Measurements from ENCODE around the gene PCBD2.
A peak's percentile ranks its signal among the peaks of the same experiment; 100 is the strongest.
"Not testable (repeated sequence)": the region's sequence is repeated elsewhere in the genome, so short reads cannot be mapped to it uniquely, and the experiment has no call there.

Gene PCBD2
- total RNA-seq: 13.2 to 19.5 (median 15.9) reads per million in 4 donors

DNA sequence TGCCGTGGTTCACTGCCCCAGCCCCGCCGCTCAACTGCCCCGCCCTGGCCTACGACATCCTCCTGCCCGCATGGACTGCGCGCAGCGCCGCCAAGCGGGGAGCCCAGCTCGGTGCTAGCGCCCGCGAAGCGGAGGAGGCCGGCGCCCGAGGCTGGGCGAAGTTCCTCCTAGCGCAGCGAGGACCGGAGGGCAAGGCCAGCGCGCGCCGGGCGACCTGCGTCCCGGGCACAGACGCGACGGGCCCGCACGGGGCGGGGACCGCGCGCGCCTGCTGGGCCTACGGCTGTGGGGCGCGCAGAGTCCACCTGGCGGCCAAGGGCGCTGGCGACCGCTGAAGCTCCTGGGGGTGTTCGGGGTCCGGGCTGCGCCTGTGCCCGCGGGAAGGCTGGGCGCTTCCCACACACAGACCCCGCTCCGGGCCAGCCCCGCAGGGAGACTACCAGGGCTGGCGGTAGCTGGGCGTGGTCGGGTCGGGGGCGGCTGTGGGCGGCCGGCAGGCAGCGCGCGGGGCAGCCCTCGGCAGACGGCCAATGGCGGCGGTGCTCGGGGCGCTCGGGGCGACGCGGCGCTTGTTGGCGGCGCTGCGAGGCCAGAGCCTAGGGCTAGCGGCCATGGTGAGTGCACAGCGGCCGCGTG lies at the start of gene PCBD2:
Gene PCBD2 (plus strand): TSS at position 522 of the 636 bp plus-strand sequence. CDS start 9 bp downstream, at position 531.
- peak; percentile 76 to 97 (median 84) for DNase-seq

DNA sequence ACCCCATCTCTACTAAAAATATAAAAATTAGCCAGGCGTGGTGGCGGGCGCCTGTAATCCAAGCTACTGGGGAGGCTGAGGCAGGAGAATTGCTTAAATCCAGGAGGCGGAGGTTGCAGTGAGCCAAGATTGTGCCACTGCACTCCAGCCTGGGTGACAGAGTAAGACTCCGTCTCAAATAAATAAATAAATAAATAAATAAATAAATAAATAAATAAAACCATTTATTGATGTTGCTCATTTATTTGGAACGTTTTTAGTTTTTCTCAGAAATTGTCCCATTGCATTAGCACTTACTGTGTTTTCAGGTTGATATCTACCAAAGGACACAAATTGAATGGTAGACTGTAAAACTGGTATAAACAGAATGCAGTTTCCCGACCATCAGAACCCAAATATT lies 48.5 kb upstream of the PCBD2 start:
- not testable (repeated sequence) for DNase-seq

DNA sequence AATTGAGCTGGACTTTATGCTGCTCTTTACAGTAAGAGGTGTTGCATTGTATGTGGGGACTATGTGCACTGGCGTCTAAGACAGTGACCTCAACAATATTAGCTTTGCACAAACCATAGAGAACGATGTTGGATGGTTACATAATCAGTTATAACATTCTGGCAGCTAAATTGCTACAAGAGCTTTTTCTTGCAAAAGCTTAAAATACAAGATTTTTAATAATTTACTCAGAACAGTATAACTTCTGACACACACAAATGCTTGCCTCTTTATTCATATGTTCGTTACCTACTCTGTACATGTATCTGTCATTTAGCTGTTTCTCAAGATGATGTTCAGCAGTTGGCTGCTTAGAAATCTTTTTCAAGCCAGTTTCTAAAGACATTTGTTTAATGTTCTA lies 47.5 kb upstream of the PCBD2 start:
- no peak for DNase-seq

DNA sequence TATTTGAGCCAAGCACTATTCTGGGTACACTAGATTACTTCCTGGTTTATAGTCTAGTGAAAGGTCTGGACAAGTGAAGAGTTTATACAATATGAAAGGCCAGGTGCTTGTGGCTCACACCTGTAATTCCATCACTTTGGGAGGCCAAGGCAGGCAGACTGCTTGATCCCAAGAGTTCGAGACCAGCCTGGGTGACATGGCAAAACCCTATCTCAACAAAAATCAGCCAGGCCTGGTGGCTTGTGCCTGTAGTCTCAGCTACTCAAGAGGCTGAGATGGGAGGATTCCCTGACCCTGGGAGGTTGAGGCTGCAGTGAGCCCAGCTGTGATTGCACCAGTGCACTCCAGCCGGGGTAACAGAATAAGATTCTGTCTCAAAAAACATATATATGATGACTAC lies 40.2 kb upstream of the PCBD2 start:
- DNase-seq: no peak

DNA sequence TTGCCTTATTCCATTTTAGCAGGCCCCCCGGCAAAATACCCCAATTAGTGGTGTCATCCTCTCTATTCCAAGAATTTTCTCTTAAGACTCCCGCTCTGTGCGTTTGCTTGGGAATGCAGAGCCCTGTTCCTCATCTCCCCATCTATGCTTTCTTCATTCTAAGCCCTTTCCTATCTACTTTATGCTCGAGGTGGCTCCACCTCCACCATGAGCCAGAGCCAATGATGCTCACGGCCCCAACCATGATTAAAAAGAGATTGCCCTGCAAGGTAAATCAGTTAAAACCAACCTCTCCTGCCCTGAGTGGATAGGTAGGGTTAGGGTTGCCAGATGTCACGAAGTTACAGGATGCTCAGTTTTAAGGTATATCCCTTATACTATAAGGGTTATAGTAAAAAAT lies 31.4 kb upstream of the PCBD2 start:
- DNase-seq: peak in 1 of 5 donors; percentile 19

DNA sequence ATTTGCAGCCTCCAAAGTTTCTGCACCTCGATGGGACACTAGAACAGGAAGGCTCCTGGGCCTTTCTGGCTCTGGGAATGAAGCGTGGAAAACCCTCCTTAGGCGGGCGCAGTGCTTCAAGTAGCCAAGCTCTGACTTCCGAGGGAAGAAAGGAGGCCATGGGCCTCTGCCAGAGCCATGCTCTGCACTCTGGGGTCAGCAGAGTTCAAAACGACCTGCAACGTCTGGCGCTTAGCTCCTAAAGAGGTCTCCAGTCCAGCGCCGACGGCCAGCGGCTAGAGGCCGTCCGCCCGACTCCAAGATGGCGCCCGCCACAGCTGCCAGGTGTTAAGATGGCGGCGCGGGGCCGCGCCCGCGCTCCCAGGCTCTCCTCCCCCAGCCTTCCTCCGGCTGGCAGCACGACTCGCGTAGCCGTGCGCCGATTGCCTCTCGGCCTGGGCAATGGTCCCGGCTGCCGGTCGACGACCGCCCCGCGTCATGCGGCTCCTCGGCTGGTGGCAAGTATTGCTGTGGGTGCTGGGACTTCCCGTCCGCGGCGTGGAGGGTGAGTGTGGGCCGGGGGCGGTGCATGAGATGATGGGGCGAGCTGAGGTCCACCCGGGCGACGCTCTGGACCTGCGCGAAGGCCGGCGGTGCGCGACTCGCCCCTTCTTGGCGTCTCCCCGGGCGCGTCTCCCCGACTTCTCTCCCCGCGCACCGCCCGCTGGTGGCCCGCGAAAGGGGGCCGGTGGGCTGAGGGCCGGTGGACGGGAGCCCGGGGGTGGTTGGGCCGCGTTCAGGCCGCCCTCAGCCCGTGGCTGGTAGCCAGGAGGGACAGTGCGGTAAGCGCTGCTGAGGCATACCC lies 30.7 kb upstream of the PCBD2 start, which contains the start of gene TXNDC15:
Gene TXNDC15 (plus strand): TSS at position 385 of the 844 bp plus-strand sequence. CDS start 57 bp downstream, at position 442.
- DNase-seq: peak; percentile 57 to 86 (median 71)

DNA sequence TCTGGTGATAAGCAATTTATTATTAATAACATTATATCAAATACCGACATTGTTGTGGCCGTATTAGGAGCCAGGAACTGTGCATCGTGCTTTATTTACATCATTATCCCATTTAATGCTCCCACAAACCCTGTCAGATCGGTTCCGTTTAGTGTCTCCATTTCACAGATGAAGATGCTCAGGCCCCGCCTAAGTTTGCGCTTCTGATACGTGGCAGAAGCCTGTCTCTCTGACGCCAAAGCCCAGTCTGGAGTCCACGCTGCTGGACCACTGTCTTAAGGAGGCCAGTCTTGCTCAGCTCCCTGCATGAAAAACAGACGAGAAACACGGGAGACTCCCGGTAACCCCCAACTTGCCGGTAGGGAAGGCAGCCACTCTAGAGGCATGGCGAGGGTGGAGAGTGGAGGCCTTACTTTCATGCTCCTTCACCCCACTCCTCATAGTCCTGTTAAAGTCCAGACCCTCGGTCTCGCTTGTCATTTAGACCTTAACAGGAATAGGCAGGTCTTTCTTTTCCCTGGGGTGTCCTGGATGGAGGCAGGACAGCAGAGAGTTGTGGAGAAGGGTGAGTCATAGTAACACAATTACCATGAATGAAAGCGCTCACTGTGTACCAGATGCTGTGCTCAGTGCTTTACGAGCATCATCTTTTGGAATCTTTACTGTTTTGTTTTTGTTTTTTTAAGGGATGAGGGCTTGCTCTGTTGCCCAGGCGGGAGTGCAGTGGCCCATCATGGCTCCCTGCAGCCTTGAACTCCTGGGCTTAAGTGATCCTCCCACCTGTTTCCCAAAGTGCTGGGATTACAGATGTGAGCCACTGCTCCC lies 29.9 kb upstream of the PCBD2 start:
- DNase-seq: peak in 1 of 5 donors; percentile 53

DNA sequence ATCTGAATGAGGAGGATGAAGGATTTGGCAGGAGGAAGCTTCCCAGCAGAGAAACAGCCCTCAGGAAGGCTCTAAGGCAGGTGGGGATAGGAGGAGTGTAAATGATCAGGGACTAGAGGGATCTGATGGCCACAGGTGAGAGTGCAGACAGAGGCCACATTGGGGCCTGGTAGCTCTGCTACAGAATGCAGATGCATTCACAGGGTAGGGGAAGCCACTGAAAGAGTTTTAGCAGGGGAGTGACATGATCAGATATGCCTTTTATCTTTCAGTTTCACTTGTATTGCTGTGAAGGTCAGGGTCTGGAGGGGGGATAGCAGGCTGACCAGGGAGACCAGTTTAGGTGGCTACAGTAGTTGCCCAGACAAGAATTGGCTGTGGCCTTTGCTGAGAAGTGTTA lies 27.8 kb upstream of the PCBD2 start:
- DNase-seq: peak in 1 of 5 donors; percentile 25

DNA sequence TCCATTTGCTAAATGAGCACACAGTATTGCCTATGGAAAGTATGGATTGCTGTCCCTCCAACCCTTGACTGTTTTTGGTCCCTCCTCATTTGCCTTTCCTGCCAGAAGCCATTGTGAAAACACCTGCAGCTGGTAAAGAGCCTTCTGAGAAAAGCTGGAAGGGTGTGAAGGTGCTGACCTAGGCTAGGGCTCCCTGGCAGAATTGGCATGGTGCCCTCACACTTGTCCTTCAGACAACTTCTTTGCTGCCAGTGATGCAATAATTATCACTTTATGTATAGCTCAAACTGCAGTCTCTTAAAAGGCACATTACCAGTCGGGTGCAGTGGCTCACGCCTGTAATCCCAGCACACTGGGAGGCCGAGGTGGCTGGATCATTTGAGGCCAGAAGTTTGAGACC lies 26.5 kb upstream of the PCBD2 start:
- no peak for DNase-seq

DNA sequence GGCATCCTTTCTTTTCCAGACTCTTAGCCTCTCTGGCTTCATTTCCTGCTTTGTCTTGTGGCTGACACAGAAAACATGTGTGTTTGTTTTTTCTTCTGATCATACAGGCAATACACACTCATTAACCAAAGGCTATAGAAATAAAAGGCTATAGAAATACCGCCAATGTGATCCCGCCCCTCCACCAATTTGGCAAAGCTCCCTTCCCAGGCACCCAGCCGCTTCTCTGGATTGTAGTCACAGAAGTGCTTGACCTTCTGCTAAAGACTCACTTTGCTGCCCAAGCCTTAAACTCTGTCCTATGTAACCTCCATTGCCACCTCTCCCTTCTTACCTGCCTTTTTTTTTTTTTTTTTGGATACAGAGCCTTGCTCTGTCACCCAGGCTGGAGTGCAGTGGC lies 25.5 kb upstream of the PCBD2 start:
- DNase-seq: no peak

DNA sequence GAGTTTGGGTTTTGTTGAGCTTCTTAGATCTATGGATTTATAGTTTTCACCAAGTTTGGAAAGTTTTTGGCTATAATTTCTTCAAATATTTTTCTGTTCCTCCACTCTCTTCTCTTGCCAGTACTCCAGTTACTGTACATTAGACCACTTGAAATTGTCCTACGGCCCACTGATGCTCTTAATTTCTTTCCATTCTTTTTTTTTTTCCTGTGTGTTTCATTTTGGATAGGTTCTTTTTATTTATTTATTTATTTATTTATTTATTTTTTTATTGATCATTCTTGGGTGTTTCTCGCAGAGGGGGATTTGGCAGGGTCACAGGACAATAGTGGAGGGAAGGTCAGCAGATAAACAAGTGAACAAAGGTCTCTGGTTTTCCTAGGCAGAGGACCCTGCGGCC lies 24.0 kb upstream of the PCBD2 start:
- DNase-seq: not testable (repeated sequence)

DNA sequence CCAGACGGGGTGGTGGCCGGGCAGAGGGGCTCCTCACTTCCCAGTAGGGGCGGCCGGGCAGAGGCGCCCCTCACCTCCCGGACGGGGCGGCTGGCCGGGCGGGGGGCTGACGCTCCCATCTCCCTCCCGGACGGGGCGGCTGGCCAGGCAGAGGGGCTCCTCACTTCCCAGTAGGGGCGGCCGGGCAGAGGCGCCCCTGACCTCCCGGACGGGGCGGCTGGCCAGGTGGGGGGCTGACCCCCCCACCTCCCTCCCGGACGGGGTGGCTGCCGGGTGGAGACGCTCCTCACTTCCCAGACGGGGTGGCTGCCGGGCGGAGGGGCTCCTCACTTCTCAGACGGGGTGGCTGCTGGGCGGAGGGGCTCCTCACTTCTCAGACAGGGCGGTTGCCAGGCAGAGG lies 23.2 kb upstream of the PCBD2 start:
- DNase-seq: not testable (repeated sequence)

DNA sequence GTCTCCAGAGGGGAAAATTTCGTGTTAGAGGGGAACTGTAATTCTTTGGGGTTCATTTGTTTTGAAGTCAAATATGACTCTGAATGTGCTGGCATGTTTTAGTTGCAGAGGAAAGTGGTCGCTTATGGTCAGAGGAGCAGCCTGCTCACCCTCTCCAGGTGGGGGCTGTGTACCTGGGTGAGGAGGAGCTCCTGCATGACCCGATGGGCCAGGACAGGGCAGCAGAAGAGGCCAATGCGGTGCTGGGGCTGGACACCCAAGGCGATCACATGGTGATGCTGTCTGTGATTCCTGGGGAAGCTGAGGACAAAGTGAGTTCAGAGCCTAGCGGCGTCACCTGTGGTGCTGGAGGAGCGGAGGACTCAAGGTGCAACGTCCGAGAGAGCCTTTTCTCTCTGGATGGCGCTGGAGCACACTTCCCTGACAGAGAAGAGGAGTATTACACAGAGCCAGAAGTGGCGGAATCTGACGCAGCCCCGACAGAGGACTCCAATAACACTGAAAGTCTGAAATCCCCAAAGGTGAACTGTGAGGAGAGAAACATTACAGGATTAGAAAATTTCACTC lies 17.3 kb upstream of the PCBD2 start:
- DNase-seq: no peak

DNA sequence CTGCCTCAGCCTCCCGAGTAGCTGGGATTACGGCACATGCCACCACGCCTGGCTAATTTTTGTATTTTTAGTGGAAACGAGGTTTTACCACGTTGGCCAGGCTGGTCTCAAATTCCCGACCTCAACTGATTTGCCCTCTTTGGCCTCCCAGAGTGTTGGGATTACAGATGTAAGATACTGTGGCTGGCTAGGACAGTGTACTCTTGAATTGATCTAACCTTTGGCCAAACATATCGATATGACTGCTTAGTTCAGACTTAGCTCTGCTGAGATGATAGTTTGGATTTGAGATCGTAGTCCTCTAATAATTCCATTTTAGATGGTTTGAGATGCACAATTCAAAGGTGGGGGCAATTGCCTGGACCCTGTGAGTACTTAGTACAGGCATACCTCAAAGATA lies 15.6 kb upstream of the PCBD2 start:
- no peak for DNase-seq

DNA sequence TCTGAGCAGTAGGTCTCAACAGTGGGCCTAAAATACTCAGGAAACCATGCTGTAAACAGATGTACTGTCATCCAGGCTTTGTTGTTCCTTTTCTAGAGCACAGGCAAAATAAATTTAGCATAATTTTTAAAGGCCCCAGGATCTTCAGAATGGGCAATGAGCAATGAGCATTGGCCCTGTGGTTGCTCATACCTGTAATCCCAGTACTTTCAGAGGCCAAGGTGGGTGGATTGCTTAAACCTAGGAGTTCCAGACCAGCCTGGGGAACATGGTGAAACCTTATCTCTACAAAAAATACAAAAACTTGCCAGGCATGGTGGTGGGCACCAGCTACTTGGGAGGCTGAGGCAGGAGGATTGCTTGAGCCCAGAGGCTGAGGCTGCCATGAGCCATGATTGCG lies 13.5 kb upstream of the PCBD2 start:
- no peak for DNase-seq

DNA sequence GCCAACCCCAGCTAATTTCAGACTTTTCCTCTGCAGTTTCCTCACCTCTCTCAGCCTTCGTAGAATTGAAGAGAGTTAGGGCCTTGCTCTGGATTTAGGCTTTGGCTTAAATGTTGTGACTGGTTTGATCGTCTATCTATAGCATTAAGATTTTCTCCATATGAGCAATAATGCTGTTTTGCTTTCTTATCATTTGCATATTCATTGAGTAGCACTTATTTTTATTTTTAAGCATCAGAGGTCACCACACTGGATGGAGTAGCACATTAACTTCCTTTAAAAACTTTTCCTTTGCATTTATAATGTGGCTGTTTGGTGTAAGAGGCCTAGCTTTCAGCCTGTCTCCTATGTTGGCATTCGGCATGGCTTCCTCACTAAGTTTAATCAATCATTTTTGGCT lies 12.6 kb upstream of the PCBD2 start:
- no peak for DNase-seq

DNA sequence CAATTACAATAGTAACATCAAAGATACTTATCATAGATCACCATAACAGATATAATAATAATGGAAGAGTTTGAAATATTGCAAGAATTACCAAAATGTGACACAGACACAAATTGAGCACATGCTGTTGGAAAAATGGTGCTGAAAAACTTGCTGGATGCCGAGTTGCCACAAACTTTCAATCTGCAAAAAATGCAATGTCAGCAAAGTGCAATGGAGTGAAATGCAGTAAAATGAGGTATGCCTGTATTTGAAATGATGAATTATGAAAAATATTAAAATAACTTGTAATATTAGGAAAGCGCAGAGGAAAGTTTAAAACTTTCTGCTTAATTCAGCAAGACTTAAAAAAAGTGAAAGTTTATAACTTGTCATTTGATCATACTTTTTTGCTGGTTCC lies 12.0 kb upstream of the PCBD2 start:
- DNase-seq: no peak

DNA sequence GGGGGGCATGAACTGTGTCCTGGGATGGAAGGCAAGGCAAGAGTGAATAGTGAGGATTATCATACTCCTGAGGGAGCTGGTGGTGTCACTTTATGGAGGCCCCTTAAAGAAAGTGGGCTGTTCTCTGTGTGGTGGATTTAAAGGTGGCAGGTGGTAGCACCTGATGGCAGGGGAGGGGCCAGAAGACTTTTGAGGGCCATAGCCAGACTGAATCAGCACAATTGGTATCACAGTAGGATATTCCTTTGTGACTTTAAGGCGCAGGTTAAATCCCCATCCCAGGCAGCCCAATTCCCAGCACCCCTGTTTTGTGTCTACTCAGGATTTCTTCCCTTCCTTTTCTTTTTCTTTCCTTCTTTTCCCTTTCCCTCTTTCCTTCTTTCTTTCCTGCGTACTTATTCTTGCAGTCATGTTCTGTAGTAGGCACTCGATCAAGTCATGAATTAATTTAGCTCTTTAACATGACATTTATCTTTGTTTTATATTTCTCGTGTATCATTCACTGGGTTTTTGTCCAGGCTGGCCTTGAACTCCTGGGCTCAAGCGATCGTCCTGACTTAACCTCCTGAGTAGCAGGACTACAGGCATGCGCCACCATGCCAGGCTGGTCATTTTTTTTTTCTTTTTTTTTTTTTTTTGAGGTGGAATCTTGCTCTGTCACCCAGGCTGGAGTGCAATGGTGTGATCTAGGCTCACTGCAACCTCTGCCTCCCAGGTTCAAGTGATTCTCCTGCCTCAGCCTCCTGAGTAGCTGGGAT lies 11.0 kb upstream of the PCBD2 start:
- DNase-seq: no peak

DNA sequence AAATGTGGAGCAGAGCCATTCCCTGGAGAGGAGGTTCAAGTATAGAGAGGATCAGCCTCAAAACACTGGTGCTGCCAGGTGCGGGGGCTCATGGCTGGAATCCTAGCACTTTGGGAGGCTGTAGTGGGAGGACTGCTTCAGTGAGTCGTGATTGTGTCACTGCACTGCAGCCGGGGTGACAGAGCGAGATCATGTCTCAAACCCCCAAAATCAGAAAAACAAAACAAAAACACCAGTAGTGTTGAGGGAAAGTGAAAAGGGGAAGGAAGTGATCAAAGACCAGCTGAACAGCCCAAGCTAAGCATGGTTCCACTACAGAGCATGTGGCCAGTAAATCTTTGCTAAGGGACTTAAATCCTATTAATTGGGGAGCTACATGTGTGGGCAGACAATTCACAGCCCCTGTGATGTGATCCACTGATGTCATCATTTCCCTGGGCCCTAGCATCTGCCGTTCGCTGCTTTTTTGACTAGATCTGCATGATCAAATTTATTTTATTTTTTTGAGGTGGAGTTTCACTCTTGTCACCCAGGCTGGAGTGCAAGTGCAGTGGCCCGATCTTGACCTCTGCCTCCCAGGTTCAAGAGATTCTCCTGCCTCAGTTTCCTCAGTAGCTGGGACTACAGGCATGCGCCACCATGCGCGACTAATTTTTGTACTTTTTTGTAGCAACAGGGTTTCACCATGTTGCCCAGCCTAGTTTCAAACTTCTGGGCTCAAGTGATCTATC lies 2.7 kb upstream of the PCBD2 start:
- DNase-seq: no peak

DNA sequence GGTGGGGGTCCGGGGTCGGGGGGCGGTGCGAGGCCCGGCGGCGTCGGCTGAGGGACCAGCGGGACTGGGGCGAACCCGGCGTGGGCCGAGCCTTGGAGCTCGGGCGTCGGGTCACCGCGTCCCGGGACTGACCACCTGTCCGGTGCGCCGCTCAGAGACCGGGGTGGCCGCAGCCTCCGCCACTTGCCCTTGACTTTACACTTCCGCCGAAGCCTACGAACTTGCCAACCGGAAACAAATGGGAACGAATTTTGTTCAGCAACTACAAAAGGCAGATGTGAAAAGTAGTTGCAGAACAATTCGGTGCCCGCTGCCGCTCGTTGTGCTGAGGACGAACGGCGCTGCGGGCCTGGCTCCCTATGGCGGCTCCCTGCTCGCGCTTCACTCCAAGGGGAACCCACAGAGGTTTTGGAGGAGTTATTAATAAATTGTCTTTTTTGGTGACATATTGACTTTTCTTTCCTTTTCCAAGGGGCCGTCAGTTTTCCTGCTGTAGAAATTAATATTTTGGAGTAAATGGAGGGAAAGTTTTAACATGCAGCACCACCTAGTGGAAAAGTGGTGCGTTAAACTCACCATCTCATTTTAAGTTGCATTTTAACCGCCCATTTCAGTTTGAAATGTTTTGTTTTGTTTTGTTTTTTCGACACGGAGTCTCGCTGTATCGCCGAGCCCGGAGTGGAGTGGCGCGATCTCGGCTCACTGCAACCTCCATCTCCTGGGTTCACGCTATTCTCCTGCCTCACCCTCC lies 490 bp downstream of the PCBD2 start:
- peak; percentile 18 to 78 (median 50) for DNase-seq

DNA sequence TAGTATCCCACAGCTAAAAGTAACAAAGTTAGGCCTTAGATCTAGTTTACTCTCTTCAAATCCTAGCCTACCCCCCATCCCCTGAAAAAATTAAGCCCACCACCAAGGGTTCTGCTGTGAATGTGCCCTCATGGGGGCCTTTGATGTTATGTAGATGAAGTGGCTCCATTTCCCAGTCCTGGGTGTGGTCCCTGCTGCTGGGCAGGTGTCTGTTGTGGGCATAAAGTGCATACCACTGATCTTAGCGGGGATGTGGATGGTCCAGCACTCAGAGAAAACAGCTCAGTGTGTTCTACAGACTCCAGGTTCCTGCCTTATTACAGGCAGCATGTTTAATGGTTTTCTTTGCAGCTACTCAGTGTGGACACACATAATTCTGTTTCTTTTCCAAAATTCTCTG lies 1.9 kb downstream of the PCBD2 start:
- no peak for DNase-seq
